GM06990 (cell line): Measurements from ENCODE around the gene CEACAM18.

Source experiments
- DNase-seq: peaks from one replicate; pipeline ENCODE4 v3.0.0-alpha.2; 2011; ENCODE audit not compliant: insufficient read length; ENCODE audit errors: extremely low read depth
- H3K27me3 ChIP-seq: replicated peaks from 2 replicates; pipeline ENCODE4 v1.6.0; 2011; ENCODE audit warnings: low read length; ENCODE audit not compliant: control insufficient read depth, insufficient read depth
- H3K36me3 ChIP-seq: 2 replicates; pipeline ENCODE4 v1.5.1; 2011; ENCODE audit warnings: low read length; ENCODE audit not compliant: control insufficient read depth, insufficient read depth
- H3K4me3 ChIP-seq: replicated peaks from 2 replicates; pipeline ENCODE4 v1.5.1; 2011; ENCODE audit warnings: low read depth, mild to moderate bottlenecking, control low read depth, low read length
- CTCF ChIP-seq: IDR thresholded peaks from 2 replicates; pipeline ENCODE4 v1.5.1; 2011; ENCODE audit warnings: low read length, control low read depth, mild to moderate bottlenecking, inconsistent platforms; ENCODE audit not compliant: insufficient read depth, poor library complexity, severe bottlenecking

CEACAM18 gene

GRCh38 chr19:51525651-51526050, 47.3 kb downstream of the CEACAM18 start:
- Histone ChIP-seq H3K27me3 (no peaks in the 10 kb centered on the region; the same call in none of the 2 replicates), H3K4me3 (no peak overlapping the region), H3K36me3 (no peaks in the 10 kb centered on the region)
- no peak for TF ChIP-seq CTCF
- DNase-seq = no peak

- H3K4me3 ChIP-seq = no peak overlapping the region
- TF ChIP-seq CTCF = no peak
- no peak for DNase-seq
- no peaks in the 10 kb centered on the region for H3K36me3 ChIP-seq
- H3K27me3 ChIP-seq = no peaks in the 10 kb centered on the region; the same call in none of the 2 replicates
Observed at GRCh38 chr19:51529301-51529700, 51.0 kb downstream of the CEACAM18 start.

- no peak for TF ChIP-seq CTCF
- Histone ChIP-seq H3K4me3 (no peak overlapping the region), H3K27me3 (no peaks in the 10 kb centered on the region; the same call in 1 of the 2 replicates), H3K36me3 (no peaks in the 10 kb centered on the region)
- DNase-seq = no peak
Observed at GRCh38 chr19:51530616-51531015, 52.3 kb downstream of the CEACAM18 start.

- H3K27me3 ChIP-seq = no peaks in the 10 kb centered on the region; the same call in 1 of the 2 replicates
- H3K36me3 ChIP-seq = no peaks in the 10 kb centered on the region
- no peak within 1 kb of the TSS for H3K4me3 ChIP-seq
- no peak for TF ChIP-seq CTCF
- peak; percentile 65 for DNase-seq
Observed at GRCh38 chr19:51531349-51532315, 53.3 kb downstream of the CEACAM18 start, which contains the start of gene SIGLEC6. TSS of gene SIGLEC6 (minus strand) at chr19:51531670. CDS start at chr19:51531648, 22 bp downstream.

- no peak for TF ChIP-seq CTCF
- Histone ChIP-seq H3K4me3 (no peak overlapping the region), H3K36me3 (no peaks in the 10 kb centered on the region), H3K27me3 (no peaks in the 10 kb centered on the region)
- no peak for DNase-seq
Observed at GRCh38 chr19:51535535-51535934, 57.2 kb downstream of the CEACAM18 start.
